ENCODE data around the gene ACVR2A. TPM values are rescaled to one million over a fixed set of nuclear protein-coding genes. Genes with fewer than 3 reads are reported as not detected.

ACVR2A gene
- polyA plus RNA-seq, 1 donor from 2014 or later, result 139 TPM

DNA sequence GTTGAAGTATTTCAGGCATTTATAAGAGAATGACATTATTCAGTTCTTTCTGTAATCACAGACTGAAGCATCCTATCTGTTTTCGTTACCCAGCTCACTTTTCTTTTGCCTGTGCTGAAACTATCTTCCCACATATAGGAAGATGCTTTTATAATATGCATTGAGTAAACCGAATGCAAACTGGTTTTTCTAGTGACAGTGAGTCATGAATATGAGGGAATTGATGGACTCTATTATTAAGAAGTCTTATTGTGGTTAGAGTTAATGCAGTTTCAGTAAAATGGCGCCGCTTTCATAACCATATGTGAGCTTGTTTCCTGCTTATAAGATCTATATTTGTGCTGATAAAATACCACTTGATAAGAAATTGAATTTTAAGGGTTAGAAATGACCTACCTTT lies 59.2 kb downstream of the ACVR2A start:
- Histone ChIP-seq H4K20me1 (ENCODE audit: insufficient read depth) (no peaks in the 10 kb centered on the region), H3K79me2 (replicated peaks; ENCODE audit: insufficient read depth, low read length) (peaks cover 10% of the 10 kb centered on the region), H3F3A (ENCODE audit: insufficient read depth, low read length, poor library complexity, severe bottlenecking) (no peaks in the 10 kb centered on the region), H2AFZ (ENCODE audit: low read depth, low read length) (no peak overlapping the region), H3K36me3 (ENCODE audit: insufficient read depth, low read length) (peaks cover 6% of the 10 kb centered on the region), H3K4me2 (ENCODE audit: low read length) (no peak overlapping the region), H3K9me2 (ENCODE audit: insufficient read depth, low read length) (no peaks in the 10 kb centered on the region), H3K9me3 (ENCODE audit: low read length) (no peaks in the 10 kb centered on the region), H3K27ac (ENCODE audit: low read length) (no peak overlapping the region), H3K9ac (ENCODE audit: low read length) (no peak overlapping the region), H3K4me3 (ENCODE audit: low read length) (no peak overlapping the region), H3K27me3 (ENCODE audit: insufficient read depth, low read depth, low read length) (no peaks in the 10 kb centered on the region)
- TF ChIP-seq POLR2AphosphoS5 (IDR thresholded peaks at IDR 0.05), result no peak
- no peak for TF ChIP-seq EZH2 (IDR thresholded peaks at IDR 0.05; ENCODE audit: borderline replicate concordance, insufficient read depth, low read length, poor library complexity, severe bottlenecking)
- TF ChIP-seq REST (IDR thresholded peaks at IDR 0.05; ENCODE audit: borderline replicate concordance), result no peak
- no peak for TF ChIP-seq MXI1 (conservative IDR thresholded peaks at IDR 0.05; ENCODE audit: poor library complexity, severe bottlenecking)
- no peak for TF ChIP-seq EP300 (conservative IDR thresholded peaks at IDR 0.05; ENCODE audit: poor library complexity, severe bottlenecking)

GRCh38 chr2:147909178-147909577 lies 64.3 kb downstream of the ACVR2A start:
- Histone ChIP-seq H3K4me2 (ENCODE audit: low read length) (no peak overlapping the region), H3K9ac (ENCODE audit: low read length) (no peak overlapping the region), H3K9me3 (ENCODE audit: low read length) (no peaks in the 10 kb centered on the region), H3K27ac (ENCODE audit: low read length) (no peak overlapping the region), H3K36me3 (ENCODE audit: insufficient read depth, low read length) (no peaks in the 10 kb centered on the region), H3K4me3 (ENCODE audit: low read length) (no peak overlapping the region), H2AFZ (ENCODE audit: low read depth, low read length) (no peak overlapping the region), H3F3A (ENCODE audit: insufficient read depth, low read length, poor library complexity, severe bottlenecking) (no peaks in the 10 kb centered on the region), H3K79me2 (replicated peaks; ENCODE audit: insufficient read depth, low read length) (peaks cover 22% of the 10 kb centered on the region), H3K9me2 (ENCODE audit: insufficient read depth, low read length) (no peaks in the 10 kb centered on the region), H3K27me3 (ENCODE audit: insufficient read depth, low read depth, low read length) (no peaks in the 10 kb centered on the region), H4K20me1 (ENCODE audit: insufficient read depth) (no peaks in the 10 kb centered on the region)
- TF ChIP-seq RAD21 (conservative IDR thresholded peaks at IDR 0.05) (no peak), CTCF (IDR thresholded peaks at IDR 0.05; ENCODE audit: poor library complexity, severe bottlenecking) (no peak), TAF1 (IDR thresholded peaks at IDR 0.05; ENCODE audit: low read depth) (no peak), EZH2 (IDR thresholded peaks at IDR 0.05; ENCODE audit: borderline replicate concordance, insufficient read depth, low read length, poor library complexity, severe bottlenecking) (no peak), SMC3 (conservative IDR thresholded peaks at IDR 0.05; ENCODE audit: poor library complexity) (no peak), POLR2AphosphoS5 (IDR thresholded peaks at IDR 0.05) (no peak), REST (IDR thresholded peaks at IDR 0.05; ENCODE audit: borderline replicate concordance) (no peak), EP300 (conservative IDR thresholded peaks at IDR 0.05; ENCODE audit: poor library complexity, severe bottlenecking) (no peak), MXI1 (conservative IDR thresholded peaks at IDR 0.05; ENCODE audit: poor library complexity, severe bottlenecking) (no peak)
